HG03378 (cell line): ENCODE measurements around the gene RIPOR3.
"Not testable (repeated sequence)": the region's sequence is repeated elsewhere in the genome, so short reads cannot be mapped to it uniquely, and the experiment has no call there.

Experiments
- ATAC-seq: cut with Tn5 transposase; IDR thresholded peaks from one replicate; pipeline ENCODE4 v1.9.1; 2021; ENCODE audit warnings: mild to moderate bottlenecking, moderate library complexity; ENCODE audit not compliant: unreplicated experiment

The RIPOR3 gene

DNA sequence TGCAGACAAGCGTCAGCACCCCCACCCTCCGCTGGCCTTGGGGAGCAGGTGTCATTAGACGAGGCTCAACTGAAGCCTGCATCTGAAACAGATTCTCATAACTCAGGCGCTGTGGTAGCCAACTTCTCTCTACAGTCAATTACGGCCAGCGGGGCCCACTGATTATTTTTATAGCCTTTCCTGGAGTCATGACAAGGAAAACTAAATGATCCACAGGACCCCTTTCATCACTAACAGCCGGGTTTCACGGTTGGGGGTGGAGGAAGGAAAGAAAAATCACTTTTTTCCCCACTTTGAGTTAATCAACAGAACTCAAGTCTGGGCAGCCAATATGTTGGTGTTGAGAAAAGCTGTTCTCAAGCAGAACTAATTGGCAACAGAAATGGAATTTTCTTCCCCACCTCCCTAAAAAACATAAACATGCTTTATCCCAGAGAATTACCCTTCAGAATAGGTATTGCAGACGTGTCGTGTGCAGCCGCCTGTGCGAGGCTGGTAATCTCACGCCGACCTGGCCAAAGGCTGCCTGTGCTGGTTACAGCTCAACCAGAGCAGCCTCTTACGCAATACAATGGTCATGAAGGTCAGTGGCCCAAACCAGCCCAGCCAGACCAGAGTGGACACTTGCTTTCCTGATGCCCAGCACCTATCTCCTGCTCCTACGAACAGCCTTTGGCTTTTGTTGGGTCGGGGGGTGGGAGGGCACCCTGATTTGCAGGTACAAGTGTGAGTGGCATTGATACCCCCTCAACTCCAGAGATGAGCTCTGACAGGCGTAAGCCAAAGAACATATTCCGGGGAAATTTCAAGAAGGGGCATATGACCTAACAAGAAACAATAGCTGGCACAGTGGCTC is 11.0 kb downstream of the RIPOR3 start:
- ATAC-seq = no peak

DNA sequence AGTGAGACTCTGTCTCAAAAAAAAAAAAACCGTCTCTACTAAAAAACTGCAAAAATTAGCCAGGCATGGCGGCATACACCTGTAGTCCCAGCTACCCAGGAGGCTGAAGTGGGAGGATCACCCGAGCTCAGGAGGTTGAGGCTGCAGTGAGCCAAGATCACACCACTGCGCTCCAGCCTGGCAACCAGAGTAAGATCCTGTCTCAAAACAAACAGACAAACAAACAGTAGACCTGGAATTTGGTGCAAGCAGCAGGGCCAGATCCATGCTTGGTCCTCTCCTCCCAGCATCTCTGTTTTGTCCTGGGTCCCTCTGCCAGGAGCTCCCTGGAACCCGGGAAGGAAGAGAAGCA is 11.6 kb downstream of the RIPOR3 start:
- no peak for ATAC-seq

DNA sequence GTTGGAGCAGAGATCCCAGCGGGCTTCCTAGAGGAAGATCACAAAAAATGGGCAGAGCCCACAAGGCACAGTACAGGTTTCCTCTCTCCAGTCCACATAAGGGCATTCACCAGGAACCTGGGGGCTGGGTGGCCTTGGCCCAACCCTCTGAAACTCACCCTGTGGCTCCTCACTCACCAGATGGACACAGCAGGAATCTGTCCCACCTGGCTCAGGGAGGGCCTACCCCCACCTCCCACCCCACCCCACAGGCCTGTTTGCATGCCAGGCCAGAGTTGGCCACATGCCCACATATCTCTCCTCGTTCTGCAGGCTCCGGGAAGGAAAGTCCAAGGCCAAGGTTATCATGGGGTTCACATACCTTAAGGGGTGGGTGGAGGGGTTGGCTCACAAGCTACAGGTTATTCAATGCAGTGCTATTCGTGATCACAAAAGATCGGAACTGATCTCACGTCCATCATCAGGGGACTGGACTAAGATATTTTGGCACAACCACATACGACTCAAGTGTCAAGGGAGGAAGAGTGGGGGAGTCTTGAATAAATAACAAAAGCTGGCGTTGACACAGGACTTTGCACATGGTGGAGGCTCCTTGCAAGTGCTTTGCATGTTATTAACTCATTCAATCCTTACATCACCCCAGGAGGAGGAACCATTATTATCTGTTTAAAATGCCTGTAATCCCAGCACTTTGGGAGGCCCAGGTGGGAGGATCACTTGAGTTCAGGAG is 13.0 kb downstream of the RIPOR3 start:
- ATAC-seq = no peak

DNA sequence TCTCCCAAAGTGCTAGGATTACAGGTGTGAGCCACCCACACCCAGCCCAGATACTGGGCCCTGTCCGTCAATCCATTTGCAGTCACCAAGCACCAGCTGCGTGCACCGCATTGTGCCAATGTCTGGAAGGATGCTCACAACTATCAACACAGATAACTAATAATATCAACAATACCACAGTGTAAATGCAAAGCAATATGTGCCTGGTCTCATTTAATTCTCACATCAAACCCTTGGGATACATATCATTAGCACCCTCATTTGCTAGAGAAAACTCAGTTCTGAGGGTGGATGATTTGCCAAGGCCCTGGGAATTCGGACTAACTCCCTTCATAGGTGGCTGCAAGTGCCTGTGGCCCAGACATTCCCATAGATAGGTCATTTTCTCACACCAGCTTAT is 14.5 kb downstream of the RIPOR3 start:
- no peak for ATAC-seq

DNA sequence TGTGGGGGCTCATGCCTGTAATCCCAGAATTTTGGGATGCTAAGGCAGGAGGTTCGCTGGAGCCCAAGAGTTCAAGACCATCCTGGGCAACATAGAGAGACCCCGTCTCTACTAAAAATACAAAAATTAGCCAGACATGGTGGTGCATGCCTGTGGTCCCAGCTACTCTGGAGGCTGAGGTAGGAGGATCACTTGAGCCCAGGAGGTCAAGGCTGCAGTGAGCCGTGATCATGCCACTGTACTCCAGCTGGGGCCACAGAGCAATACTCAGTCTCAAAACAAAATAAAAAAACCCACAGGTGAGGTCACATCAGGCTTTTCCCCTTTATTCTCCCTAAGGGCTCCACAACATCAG is 15.0 kb downstream of the RIPOR3 start:
- not testable (repeated sequence) for ATAC-seq

DNA sequence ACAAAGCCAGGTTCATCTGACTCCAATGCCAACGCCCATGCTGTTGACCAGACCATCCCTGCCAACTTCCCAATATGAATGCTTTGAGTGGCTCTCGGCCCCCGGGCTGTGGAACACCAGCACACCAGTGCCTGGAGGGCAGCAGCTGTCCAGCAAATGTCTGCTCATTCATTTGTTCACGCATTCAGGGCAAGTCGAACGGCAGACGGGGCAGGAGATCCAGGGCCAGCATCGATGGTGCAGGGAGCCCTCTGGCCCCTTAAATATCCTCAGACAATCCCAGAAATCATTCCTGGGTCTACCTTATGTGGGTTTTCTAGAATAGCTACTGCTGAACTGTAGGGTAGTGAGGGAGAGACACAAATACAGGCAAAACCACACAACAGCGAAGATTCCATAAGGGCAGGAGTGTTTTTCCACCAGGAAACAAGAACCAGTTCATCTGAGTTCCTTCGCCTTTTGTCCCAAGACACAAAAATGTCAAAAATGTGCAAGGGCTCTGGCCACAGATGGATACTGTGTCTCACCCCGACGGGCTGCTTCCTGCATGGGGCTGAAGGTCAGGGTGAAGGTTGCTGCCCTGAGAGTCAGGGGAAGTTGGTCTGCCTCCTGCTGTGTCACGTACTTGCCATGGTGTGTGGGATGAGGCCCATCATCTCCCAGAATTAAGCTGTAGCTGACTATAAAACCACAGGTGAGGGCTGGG is 15.5 kb downstream of the RIPOR3 start:
- ATAC-seq = no peak

DNA sequence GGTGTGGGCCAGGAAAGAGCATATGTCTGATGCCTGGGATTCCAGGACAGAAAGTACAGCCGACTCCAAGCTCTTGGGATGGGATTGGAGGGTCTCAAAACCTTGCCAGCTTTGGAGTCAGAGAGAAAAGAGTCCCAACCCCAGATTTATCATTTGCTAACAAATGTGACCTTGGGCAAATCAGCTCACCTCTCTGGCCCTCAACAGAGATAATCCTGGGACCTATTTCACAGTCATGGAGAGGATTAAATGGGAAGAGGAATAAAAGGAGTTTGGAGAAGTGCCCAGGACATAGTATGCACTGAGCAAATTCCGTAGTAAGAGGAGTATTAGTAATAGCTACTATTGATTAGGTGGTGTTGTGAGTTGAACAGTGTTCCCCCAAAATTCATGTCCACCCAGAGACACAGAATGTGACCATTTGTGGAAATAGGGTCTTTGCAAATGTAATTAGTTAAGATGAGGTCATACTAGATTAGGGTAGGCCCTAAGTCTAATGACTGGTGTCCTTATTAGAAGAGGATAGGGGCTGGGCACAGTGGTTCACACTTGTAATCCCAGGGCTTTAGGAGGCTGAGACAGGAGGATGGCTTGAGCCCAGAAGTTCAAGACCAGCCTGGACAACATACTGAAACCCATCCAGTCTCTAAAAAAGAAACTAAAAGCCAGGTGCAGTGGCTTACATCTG is 17.1 kb downstream of the RIPOR3 start:
- no peak for ATAC-seq

DNA sequence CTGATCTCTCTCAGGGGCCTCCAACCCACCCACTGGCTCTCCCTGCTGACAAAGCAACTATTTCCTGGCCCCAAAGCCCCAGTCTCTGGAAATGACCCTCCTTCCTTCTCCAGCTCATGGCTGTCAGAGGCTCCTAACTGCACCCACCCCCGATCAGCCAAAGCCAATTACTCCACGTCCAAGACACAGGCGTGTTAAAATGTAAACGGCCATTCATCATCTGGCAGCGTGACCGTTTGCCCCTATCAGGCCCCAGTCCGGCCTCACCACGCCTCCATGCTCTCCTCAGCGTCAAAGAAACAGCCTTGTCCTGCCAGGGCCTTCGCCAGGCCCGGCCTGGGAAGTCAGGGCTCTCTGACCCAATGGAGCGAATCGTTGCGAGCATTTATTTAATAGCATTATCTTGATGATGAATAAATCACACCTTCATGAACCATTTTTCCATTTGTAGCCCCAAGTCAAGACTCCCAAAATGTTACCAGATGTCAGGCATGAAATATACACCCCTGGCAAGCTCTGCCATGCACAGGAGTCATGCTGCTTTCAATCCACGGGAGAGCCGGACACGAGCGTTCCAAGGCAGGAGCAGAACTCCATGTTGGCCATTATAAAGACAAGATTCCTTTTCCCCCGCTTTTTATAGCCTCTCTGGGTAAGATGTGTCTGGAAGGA is 17.7 kb downstream of the RIPOR3 start:
- no peak for ATAC-seq

DNA sequence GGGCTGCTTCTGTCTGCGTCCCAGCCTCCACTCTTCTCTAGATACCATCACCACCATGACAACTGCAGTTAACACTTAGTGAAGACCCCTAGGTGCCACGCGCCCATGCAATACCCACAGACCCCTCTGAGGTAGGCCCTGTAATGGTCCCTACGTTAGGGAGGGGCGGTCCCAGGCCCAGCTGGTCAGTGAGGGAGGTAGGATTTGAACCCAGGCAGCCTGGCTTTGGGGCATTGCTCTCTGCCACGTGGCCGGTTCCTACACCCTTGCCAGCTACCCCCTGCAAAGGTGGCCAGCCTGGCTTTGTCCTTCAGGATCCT is 18.2 kb downstream of the RIPOR3 start:
- ATAC-seq = no peak

DNA sequence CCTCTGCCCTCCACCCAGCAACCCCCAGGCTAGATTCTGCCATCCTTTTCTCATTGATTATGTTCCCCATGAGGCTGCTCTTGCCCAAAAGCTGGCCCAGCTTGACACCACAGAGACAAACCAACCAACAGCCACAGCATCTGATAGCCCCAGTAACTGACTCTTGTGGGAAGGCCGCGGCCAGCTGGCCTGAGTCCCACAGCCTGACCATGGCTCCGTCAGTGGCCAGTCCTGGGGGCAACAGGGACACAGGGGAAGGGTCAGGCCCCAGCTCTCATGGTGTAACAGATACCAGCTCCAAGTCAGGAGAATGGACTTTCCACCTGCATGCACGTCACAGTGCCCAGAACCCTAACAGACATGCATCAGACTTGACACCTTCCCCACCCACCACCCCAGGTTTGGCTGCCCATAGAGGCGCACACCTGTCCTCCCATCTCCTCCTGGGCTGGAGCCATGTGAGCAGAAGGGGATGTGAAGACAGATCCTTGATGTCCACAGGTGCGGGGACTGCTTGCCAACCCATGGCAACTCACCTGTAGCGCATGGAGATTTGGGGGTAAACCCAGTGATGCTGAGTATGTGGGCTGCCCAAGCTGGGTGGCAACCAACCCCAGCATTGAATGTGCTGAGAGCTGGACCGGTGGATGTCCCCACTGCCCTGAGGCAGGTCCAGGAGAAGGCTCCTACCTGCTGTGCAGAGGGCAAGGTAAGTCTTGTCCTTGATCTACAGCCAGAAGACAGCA is 18.8 kb downstream of the RIPOR3 start:
- no peak for ATAC-seq

DNA sequence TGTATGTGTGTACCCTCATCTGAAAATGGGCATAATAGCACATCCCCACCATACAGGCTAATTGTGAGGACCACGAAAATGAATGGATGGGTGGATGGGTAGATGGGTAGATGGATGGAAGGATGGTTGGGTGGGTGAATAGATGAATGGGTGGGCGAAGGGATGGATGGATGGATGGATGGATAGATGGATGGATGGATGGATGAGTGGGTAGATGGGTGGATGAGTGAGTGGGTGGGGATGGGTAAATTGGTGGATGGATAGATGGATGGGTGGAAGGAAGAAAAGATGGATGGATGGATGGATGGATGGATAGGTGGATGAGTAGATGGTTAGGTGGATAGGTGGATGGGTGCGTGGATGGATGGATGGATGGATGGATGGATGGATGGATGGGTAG is 19.7 kb downstream of the RIPOR3 start:
- no peak for ATAC-seq

DNA sequence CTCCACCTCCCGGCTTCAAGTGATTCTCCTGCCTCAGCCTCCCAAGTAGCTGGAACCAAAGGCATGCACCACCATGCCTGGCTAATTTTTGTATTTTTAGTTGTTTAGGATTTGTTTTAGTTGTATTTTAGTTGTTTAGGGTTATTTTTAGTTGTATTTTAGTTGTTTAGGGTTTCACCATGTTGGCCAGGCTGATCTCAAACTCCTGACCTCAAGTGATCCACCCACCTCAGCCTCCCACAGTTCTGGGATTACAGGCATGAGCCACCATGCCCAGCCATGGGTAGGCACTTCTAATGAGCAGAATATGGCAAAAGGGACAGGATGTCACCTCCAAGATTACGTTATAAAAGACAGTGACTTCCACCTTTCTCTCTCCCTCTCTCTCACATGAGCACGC is 20.3 kb downstream of the RIPOR3 start:
- ATAC-seq = not testable (repeated sequence)

DNA sequence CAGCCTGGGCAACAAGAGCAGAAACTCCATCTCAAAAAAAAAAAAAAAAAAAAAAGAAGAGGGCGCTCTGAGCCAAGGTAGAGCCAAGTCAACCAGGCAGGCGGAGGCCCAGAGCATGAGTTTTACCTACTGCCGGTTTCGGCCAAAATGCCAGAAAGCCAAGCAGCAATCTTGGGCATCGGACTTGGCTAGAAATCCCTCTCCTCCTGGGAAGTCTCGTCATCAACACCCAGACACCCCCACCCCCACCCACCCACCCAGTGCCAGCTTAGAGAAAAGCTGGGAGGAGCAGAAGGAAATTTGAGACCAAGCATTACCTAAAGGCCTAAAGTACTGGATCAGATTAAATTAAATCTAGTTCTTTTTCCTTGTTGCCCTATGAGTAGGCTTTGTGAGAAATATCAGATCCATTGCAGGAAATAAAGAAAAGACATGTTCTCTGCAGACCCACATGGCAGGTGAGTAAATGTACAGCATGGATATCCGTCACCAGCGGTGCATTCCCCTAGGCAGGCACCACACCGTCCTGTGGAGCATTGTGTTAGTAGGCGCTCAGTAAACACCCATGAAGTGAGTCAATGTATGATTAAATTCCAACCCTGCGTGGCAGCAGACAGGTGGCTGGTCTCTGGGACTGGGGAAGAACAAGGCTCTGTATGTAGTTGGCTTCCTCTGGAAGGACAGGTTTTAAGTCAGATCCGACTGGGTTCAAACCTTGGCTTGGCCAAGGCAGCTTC is 21.0 kb downstream of the RIPOR3 start:
- ATAC-seq = no peak

DNA sequence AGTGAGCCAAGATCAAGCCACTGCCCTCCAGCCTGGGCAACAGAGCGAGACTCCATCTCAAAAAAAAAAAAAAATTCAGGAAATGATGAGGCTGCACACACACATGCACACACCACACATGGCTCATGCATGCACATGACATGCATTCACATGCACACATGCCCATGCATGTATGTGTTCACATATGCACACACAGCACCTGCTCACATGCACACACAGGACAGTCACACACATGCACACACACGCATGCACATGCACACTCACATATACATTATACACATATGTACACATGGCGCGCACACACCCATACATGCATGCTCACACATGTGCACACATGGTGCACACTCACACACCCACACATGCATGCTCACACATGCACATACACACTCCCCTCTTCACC is 22.5 kb downstream of the RIPOR3 start:
- no peak for ATAC-seq

DNA sequence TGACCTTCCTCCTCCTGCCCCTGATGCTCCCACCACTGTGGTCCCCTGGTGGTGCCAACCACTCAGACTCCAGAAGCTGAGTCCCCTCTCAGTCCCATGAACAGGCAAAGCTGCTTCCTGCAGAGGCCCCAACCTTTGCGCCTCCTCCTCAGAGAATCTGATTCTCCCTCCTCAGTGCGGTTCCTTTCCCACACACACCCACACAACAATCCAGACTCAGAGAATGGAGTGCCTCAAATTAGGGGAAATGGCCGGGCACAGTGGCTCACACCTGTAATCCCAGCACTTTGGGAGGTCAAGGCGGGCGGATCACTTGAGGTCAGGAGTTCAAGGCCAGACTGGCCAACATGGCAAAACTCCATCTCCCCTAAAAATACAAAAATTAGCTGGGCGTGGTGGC is 23.0 kb downstream of the RIPOR3 start:
- ATAC-seq = no peak

DNA sequence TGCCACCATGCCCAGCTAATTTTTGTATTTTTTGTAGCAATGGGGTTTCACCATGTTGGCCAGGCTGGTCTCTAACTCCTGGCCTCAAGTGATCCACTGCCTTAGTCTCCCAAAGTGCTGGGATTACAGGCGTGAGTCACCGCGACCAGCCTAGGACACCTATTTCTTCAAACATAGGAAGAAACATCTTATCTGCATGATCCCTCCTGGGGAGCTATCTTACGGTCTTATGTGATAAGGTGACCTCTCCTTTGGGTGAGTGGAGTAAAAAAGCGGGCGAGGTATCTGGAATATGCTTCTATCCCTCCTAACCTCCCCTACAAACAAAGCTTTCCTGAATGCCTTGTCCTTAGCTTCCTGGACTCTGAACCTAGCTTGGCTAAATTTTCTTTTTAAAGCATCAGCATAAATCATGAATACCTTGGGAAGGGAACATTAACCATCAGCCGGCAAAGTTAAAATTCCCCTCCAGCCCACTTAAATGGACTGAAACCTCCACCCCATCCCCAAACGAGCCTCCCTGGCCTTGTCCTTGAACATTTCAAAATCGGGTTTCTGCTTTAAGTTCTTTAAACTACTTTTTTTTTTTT is 24.5 kb downstream of the RIPOR3 start:
- ATAC-seq = no peak

DNA sequence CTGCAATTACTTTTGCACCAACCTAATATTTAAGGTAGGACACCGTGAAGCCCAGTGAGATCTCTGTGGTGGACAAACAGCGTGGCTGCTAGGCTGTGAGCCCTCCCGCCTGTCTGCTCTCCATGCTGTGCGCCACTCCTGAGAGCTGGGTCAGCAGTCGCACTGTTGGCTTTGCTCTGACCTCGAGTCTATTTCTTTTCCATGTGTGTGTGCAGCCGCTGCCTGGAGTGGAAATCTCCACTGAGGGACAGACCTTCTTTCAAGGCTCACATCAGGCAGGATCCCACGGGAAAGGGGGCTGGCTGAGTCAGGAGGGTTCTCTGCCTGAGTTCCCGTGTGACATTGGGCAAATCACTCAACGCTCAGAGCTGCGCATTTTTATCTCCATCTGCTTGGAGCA is 27.1 kb downstream of the RIPOR3 start:
- ATAC-seq = no peak

DNA sequence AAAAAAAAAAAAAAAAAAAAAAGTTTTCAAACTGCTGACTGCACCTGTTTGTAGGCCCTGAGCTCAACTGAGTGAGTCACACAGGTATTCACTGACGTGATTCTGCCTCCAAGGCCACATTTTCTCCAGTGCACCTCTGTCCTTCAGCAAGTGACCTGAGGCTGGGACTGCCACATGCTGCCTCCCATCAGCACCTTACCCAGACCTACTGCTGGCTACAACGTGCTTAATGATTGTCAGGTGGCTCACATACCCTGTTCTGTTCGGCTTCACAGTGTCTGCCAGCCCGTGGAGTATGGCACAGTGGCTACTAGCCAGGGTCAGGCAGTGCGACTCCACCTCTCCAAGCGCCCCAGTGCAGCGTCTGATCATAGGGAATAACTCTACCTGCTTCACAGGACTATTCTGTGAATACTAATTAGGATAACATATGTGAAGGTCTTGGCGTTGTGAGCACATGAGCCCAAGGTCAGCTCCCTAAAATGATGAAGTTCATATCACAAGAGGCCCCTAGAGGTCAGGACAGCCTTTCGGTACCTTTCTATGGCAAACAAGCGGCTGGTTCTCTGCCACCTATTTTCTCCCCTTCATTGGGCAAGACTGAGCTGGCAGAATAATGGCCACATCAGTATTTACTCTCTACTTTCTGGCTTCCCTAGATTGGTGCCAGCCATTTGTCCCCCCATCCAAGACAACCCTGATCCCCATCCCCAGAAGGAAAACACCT is 28.1 kb downstream of the RIPOR3 start:
- no peak for ATAC-seq
